Endothelial cell of umbilical vein (primary cell): ENCODE results near the gene AMER3. TPM values are rescaled to one million over a fixed set of nuclear protein-coding genes. Genes with fewer than 3 reads are reported as not detected.

Experiments used
- BruUV-seq: library from RNA; stranded (reverse); fragments of 400-500 nt; replicated peaks from 2 replicates; lab custom pipeline; 2021; lab: Mats Ljungman, UMichigan
- CTCF ChIA-PET: fragments of 300-600, 350-600 bp; sonication (Branson Sonifier 250); formaldehyde crosslinking; loops from one replicate; lab custom pipeline; 2021; ENCODE audit warnings: antibody characterized with exemption, inconsistent platforms; lab: Charles Lee
- POLR2A ChIA-PET: fragments of 300-600, 350-600 bp; sonication (Branson Sonifier 250); formaldehyde crosslinking; loops from one replicate; lab custom pipeline; 2021; ENCODE audit warnings: antibody characterized with exemption, inconsistent platforms; lab: Charles Lee
- DNase-seq: peaks from one replicate; pipeline ENCODE4 v3.0.0-alpha.2; 2011; ENCODE audit warnings: low read depth, low spot score
- FAIRE-seq: peaks from 2 replicates; lab custom pipeline; 2011; peaks lifted over from hg19 to GRCh38; lab: Jason Lieb, UNC
- H2AFZ ChIP-seq: 2 replicates; pipeline ENCODE4 v1.6.0; 2012; ENCODE audit warnings: low read depth, low read length, control low read depth, inconsistent platforms
- H3K27ac ChIP-seq: 2 replicates; pipeline ENCODE4 v1.5.1; 2011; ENCODE audit warnings: low read depth, mild to moderate bottlenecking, control low read depth, low read length, moderate library complexity; ENCODE audit not compliant: insufficient read depth
- H3K27me3 ChIP-seq, 2 experiments: 2 replicates each; pipeline versions ENCODE4 v1.6.0 to v1.6.1; 2011; ENCODE audit warnings: low read length in 2 of 2, mixed read lengths in 1 of 2; ENCODE audit not compliant: control insufficient read depth in 2 of 2, insufficient read depth in 2 of 2
- H3K36me3 ChIP-seq, 2 experiments: 2 replicates in 1 of 2; 3 replicates in 1 of 2; pipeline ENCODE4 v1.5.1; 2011; ENCODE audit warnings: low read length in 2 of 2, mild to moderate bottlenecking in 1 of 2, moderate library complexity in 1 of 2; ENCODE audit not compliant: control insufficient read depth in 2 of 2, insufficient read depth in 2 of 2; ENCODE audit errors: extremely low read depth in 1 of 2
- H3K4me1 ChIP-seq: 3 replicates; pipeline ENCODE4 v1.5.1; 2011; ENCODE audit warnings: mild to moderate bottlenecking, low read length; ENCODE audit not compliant: control insufficient read depth, insufficient read depth; ENCODE audit errors: extremely low read depth
- H3K4me2 ChIP-seq: 2 replicates; pipeline ENCODE4 v1.6.1; 2011; ENCODE audit warnings: low read length, control low read depth, mixed read lengths; ENCODE audit not compliant: insufficient read depth
- H3K4me3 ChIP-seq, 3 experiments: fragments of 200-600 bp in 1 of 3; sonication (generic), shearing (Covaris generic) in 1 of 3; replicated peaks in 1 of 3; 2 replicates each; pipeline ENCODE4 v1.5.1; 2011 to 2016; ENCODE audit warnings: control low read depth in 3 of 3, low read length in 3 of 3, mild to moderate bottlenecking in 2 of 3, inconsistent platforms in 1 of 3, low read depth in 1 of 3, moderate library complexity in 1 of 3; ENCODE audit not compliant: insufficient read depth in 1 of 3
- H3K79me2 ChIP-seq: 2 replicates; pipeline ENCODE4 v1.6.0; 2012; ENCODE audit warnings: low read length, inconsistent platforms; ENCODE audit not compliant: control insufficient read depth, insufficient read depth
- H3K9ac ChIP-seq: replicated peaks from 2 replicates; pipeline ENCODE3; 2011; ENCODE audit warnings: low read length, control low read depth; ENCODE audit not compliant: insufficient read depth; ENCODE audit errors: extremely low read depth
- H3K9me1 ChIP-seq: replicated peaks from 3 replicates; pipeline ENCODE4 v1.6.0; 2011; ENCODE audit warnings: mild to moderate bottlenecking, low read length; ENCODE audit not compliant: control insufficient read depth, insufficient read depth; ENCODE audit errors: extremely low read depth
- H3K9me3 ChIP-seq: replicated peaks from 2 replicates; pipeline ENCODE4 v1.5.1; 2012; ENCODE audit warnings: low read length, inconsistent platforms; ENCODE audit not compliant: control insufficient read depth, insufficient read depth
- H4K20me1 ChIP-seq: replicated peaks from 2 replicates; pipeline ENCODE3; 2011; ENCODE audit warnings: mild to moderate bottlenecking, low read length; ENCODE audit not compliant: control insufficient read depth, insufficient read depth; ENCODE audit errors: extremely low read depth
- FOS ChIP-seq: IDR thresholded peaks from 2 replicates; pipeline ENCODE4 v1.6.1; 2011; ENCODE audit warnings: mild to moderate bottlenecking, low read length, moderate library complexity, borderline replicate concordance; ENCODE audit not compliant: insufficient read depth
- JUN ChIP-seq: IDR thresholded peaks from 2 replicates; pipeline ENCODE4 v1.6.1; 2011; ENCODE audit warnings: borderline replicate concordance, low read depth; ENCODE audit not compliant: insufficient read length, insufficient read depth
- MYC ChIP-seq: IDR thresholded peaks from one replicate; pipeline ENCODE4 v1.6.1; 2011; ENCODE audit warnings: mild to moderate bottlenecking, low read depth, low read length
- POLR2A ChIP-seq: IDR thresholded peaks from 2 replicates; pipeline ENCODE4 v1.6.1; 2012; ENCODE audit warnings: low read depth, mild to moderate bottlenecking, control low read depth, low read length
- POLR2AphosphoS5 ChIP-seq: IDR thresholded peaks from 2 replicates; pipeline ENCODE4 v1.6.1; 2012; ENCODE audit warnings: low read depth, mild to moderate bottlenecking, control low read depth, low read length, moderate library complexity; ENCODE audit not compliant: insufficient read depth
- dilution Hi-C: fragments of 300-500 bp; cut with MboI; formaldehyde crosslinking; loops from one replicate; pipeline ENCODE4 v1.15.0; 2019; ENCODE audit warnings: low sequenced_read_pairs; ENCODE audit not compliant: extremely low pct_ligation_motif_present
- intact Hi-C: fragments of 100-400 bp; cut with micrococcal nuclease; formaldehyde crosslinking; loops from one replicate; pipeline ENCODE4 v1.10.0; 2022
- polyA plus RNA-seq, 4 experiments: library from polyadenylated mRNA; depleted of rRNA in 3 of 4; stranded (reverse) in 3 of 4; unstranded in 1 of 4; fragments of >200 nt; gene quantifications; 2 replicates each; pipeline versions ENCODE4 v1.2.1 to v1.2.3, GENCODE V29; 2011 to 2012; ENCODE audit warnings: missing spikeins in 1 of 4
- total RNA-seq: library from RNA; stranded (reverse); gene quantifications from 2 replicates; pipeline ENCODE4 v1.2.3, GENCODE V29; 2021
- TF ChIP-seq, protein P1 (sequence below): IDR thresholded peaks from 2 replicates; pipeline ENCODE4 v1.6.1; 2011; ENCODE audit not compliant: insufficient read depth, insufficient read length

Gene AMER3
- total and polyA plus RNA-seq, 2 donors (not counting 3 experiments of a cell fraction or from before 2014, with no cell fraction given), result not detected

DNA sequence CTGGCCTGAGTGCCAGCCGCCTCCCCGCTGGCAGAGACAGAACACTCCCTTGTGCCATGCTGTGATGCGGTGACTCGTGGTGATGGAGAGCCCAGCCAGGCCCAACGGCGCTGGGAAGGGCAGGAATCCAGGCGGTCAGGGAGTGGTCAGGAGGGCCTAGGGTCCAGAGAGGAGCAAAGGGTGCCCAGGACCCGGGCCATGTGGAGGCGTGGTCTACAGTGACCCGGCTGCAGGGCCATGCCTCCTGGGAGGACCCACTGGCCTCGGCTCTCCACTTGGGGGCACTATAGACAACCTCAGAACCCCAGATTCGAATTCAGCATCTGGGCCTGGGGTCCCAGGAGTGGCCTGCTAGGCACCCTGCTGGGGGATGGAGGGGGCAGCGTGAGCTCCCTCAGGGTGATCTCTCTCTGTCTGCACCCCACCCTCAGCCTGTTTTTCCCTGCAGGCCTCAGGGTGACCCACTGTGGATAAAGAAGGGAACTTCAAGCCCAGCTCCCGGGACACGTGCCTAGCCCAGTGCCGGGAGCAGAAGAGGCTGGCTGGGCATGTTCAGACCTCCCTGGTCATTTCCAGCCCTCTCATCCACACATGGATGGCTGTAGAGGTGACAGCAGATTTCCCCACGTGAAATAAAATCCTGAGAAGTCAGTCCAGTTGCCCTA, 13.0 kb downstream of the AMER3 start:
- FAIRE-seq (no peak), DNase-seq (no peak)
- Histone ChIP-seq H4K20me1 (no peaks in the 10 kb centered on the region), H3K9me1 (no peaks in the 10 kb centered on the region), H3K9ac (no peak overlapping the region), H3K9me3 (no peaks in the 10 kb centered on the region), H3K79me2 (no peaks in the 10 kb centered on the region), H3K36me3 (no peaks in the 10 kb centered on the region), H3K4me2 (no peak overlapping the region), H3K4me3 (no peak overlapping the region), H3K4me1 (no peaks in the 10 kb centered on the region), H3K27me3 (no peaks in the 10 kb centered on the region), H3K27ac (no peak overlapping the region), H2AFZ (no peak overlapping the region)
- BruUV-seq, result no TSS peak
- dilution Hi-C loops (no loop called here), intact Hi-C loops (no loop called here)
- TF ChIP-seq JUN, result no peak
- no peak for TF ChIP-seq POLR2AphosphoS5
- TF ChIP-seq POLR2A, result no peak
- TF ChIP-seq MYC, result no peak
- TF ChIP-seq, protein P1, sequence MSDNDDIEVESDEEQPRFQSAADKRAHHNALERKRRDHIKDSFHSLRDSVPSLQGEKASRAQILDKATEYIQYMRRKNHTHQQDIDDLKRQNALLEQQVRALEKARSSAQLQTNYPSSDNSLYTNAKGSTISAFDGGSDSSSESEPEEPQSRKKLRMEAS, result no peak
- no peak for TF ChIP-seq FOS
- ChIA-PET POLR2A (no interaction called here), CTCF (interaction anchor here (1.5 kb wide), 1 partner anchor 29 kb away, joined by 5 read pairs; no protein-coding TSS in a partner anchor)

DNA sequence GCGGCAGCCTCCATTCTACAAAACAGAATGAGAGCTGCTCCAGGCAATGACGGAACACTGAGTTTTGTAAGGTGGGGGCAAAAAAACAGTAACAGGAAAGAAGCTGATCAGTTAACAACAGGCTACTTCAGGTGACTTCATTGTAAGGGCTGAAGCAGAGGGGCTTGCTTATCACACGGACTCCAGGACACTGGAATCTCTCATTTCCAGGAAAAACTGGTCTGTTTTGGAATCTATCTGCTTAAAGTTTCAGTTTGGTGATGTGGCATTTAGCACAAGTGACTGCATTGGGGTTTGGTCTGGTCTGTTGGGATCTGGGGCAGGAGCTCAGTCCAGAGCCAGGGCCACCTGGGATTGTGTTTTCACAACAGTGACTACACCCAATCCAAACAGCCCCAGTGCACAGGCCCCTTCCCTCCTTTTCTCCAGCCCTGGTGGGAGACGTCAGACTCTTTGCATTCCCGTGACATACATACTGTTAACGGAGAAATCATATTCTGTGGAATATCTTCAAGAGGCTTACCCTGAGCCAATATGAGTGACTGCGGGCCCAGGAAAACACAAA, 14.1 kb downstream of the AMER3 start:
- Histone ChIP-seq H3K4me3 (no peak overlapping the region), H3K9me3 (no peaks in the 10 kb centered on the region), H3K4me1 (no peaks in the 10 kb centered on the region), H3K9ac (no peak overlapping the region), H3K9me1 (no peaks in the 10 kb centered on the region), H3K79me2 (no peaks in the 10 kb centered on the region), H3K36me3 (no peaks in the 10 kb centered on the region), H3K27me3 (no peaks in the 10 kb centered on the region), H2AFZ (no peak overlapping the region), H4K20me1 (no peaks in the 10 kb centered on the region), H3K27ac (no peak overlapping the region), H3K4me2 (no peak overlapping the region)
- TF ChIP-seq POLR2AphosphoS5, result no peak
- dilution Hi-C loops, result no loop called here
- CTCF ChIA-PET, result interaction anchor here (0.8 to 1.5 kb wide), 2 partner anchors 28 to 42 kb away, joined by 3 to 5 read pairs; no protein-coding TSS in a partner anchor
- POLR2A ChIA-PET, result no interaction called here
- no TSS peak for BruUV-seq
- FAIRE-seq, result no peak
- intact Hi-C loops, result no loop called here
- DNase-seq, result no peak
